ENCODE data around the gene HOXD11. TPM values are rescaled to one million over a fixed set of nuclear protein-coding genes. Genes with fewer than 3 reads are reported as not detected.

The HOXD11 gene
- total RNA-seq, 1 experiment from 2014 or later, result not detected

- Mint-ChIP-seq H3K4me3 (ENCODE audit: unreplicated experiment) (no peak overlapping the region), H3K9me3 (ENCODE audit: unreplicated experiment) (no peaks in the 10 kb centered on the region), H3K27ac (ENCODE audit: low read depth, unreplicated experiment) (no peak overlapping the region), H3K27me3 (ENCODE audit: insufficient read depth, unreplicated experiment) (no peaks in the 10 kb centered on the region), H3K36me3 (ENCODE audit: insufficient read depth, unreplicated experiment) (peaks cover 5% of the 10 kb centered on the region), H3K4me1 (ENCODE audit: insufficient read depth, unreplicated experiment) (no peaks in the 10 kb centered on the region)
- no peak for DNase-seq (ENCODE audit: unreplicated experiment)
- CTCF ChIA-PET, result interaction anchor here (0.6 to 1.3 kb wide), 7 partner anchors 14 to 868 kb away, joined by 3 to 6 read pairs (median 3); no protein-coding TSS in a partner anchor
- intact Hi-C loops (cut with micrococcal nuclease), result no loop called here
- TF ChIP-seq CTCF (IDR thresholded peaks at IDR 0.05; ENCODE audit: unreplicated experiment), result no peak
- no TSS peak for BruUV-seq (replicated peaks)
- POLR2A ChIA-PET, result no interaction called here
These were observed 47.6 kb downstream of the HOXD11 start for GRCh38 chr2:176154576-176155252.

- Mint-ChIP-seq H3K36me3 (ENCODE audit: insufficient read depth, unreplicated experiment) (peaks cover 5% of the 10 kb centered on the region), H3K27me3 (ENCODE audit: insufficient read depth, unreplicated experiment) (no peaks in the 10 kb centered on the region), H3K4me1 (ENCODE audit: insufficient read depth, unreplicated experiment) (no peaks in the 10 kb centered on the region), H3K4me3 (ENCODE audit: unreplicated experiment) (no peak overlapping the region), H3K9me3 (ENCODE audit: unreplicated experiment) (no peaks in the 10 kb centered on the region), H3K27ac (ENCODE audit: low read depth, unreplicated experiment) (no peak overlapping the region)
- intact Hi-C loops (cut with micrococcal nuclease), result no loop called here
- no peak for TF ChIP-seq CTCF (IDR thresholded peaks at IDR 0.05; ENCODE audit: unreplicated experiment)
- ChIA-PET POLR2A (no interaction called here), CTCF (interaction anchor here (0.6 to 1.3 kb wide), 6 partner anchors 14 to 868 kb away, joined by 3 to 6 read pairs (median 3); no protein-coding TSS in a partner anchor)
- DNase-seq (ENCODE audit: unreplicated experiment), result no peak
- no TSS peak for BruUV-seq (replicated peaks)
These were observed 48.4 kb downstream of the HOXD11 start for GRCh38 chr2:176155356-176156044.

- ChIA-PET POLR2A (no interaction called here), CTCF (interaction anchor here (0.6 kb wide), 1 partner anchor 659 kb away, joined by 3 read pairs; no protein-coding TSS in a partner anchor)
- Mint-ChIP-seq H3K36me3 (ENCODE audit: insufficient read depth, unreplicated experiment) (peaks cover 5% of the 10 kb centered on the region), H3K9me3 (ENCODE audit: unreplicated experiment) (no peaks in the 10 kb centered on the region), H3K4me3 (ENCODE audit: unreplicated experiment) (no peak overlapping the region), H3K4me1 (ENCODE audit: insufficient read depth, unreplicated experiment) (no peaks in the 10 kb centered on the region), H3K27me3 (ENCODE audit: insufficient read depth, unreplicated experiment) (no peaks in the 10 kb centered on the region), H3K27ac (ENCODE audit: low read depth, unreplicated experiment) (no peak overlapping the region)
- no peak for TF ChIP-seq CTCF (IDR thresholded peaks at IDR 0.05; ENCODE audit: unreplicated experiment)
- BruUV-seq (replicated peaks), result no TSS peak
- intact Hi-C loops (cut with micrococcal nuclease), result no loop called here
- DNase-seq (ENCODE audit: unreplicated experiment), result no peak
These were observed 49.3 kb downstream of the HOXD11 start for GRCh38 chr2:176156301-176156806.

GRCh38 chr2:176156807-176157498 is 49.9 kb downstream of the HOXD11 start, which contains the start of gene HOXD3:
TSS of gene HOXD3 (plus strand) at chr2:176157307. CDS start at chr2:176169115, 11,808 bp downstream.
- ChIA-PET CTCF (interaction anchor here (0.6 kb wide), 1 partner anchor 659 kb away, joined by 3 read pairs; no protein-coding TSS in a partner anchor), POLR2A (interaction anchor here (0.7 kb wide), 1 partner anchor 303 kb away, joined by 3 read pairs; no protein-coding TSS in a partner anchor)
- DNase-seq (ENCODE audit: unreplicated experiment), result no peak
- no peak within 1 kb of the TSS for H3K27ac Mint-ChIP-seq (ENCODE audit: low read depth, unreplicated experiment)
- H3K36me3 Mint-ChIP-seq (ENCODE audit: insufficient read depth, unreplicated experiment), result peaks cover 5% of the 10 kb centered on the region
- intact Hi-C loops (cut with micrococcal nuclease), result no loop called here
- no peaks in the 10 kb centered on the region for H3K9me3 Mint-ChIP-seq (ENCODE audit: unreplicated experiment)
- no peaks in the 10 kb centered on the region for H3K4me1 Mint-ChIP-seq (ENCODE audit: insufficient read depth, unreplicated experiment)
- BruUV-seq (replicated peaks), result no TSS peak
- no peak for TF ChIP-seq CTCF (IDR thresholded peaks at IDR 0.05; ENCODE audit: unreplicated experiment)
- H3K4me3 Mint-ChIP-seq (ENCODE audit: unreplicated experiment), result no peak within 1 kb of the TSS
- H3K27me3 Mint-ChIP-seq (ENCODE audit: insufficient read depth, unreplicated experiment), result no peaks in the 10 kb centered on the region
